Central memory CD8-positive, alpha-beta T cell (primary cell): ENCODE results near the gene ACTR3.
"Not testable (repeated sequence)": the region's sequence is repeated elsewhere in the genome, so short reads cannot be mapped to it uniquely, and the experiment has no call there.

Experiments
- ATAC-seq: fragments of 150-1000 bp; cut with Tn5 transposase; replicated peaks from 2 replicates; pipeline ENCODE4 v1.10.0; 2022; ENCODE audit warnings: mild to moderate bottlenecking, moderate FRiP score, moderate number of reproducible peaks; ENCODE audit not compliant: poor library complexity, severe bottlenecking; ENCODE audit errors: extremely low read depth
- DNase-seq, 2 donors: peaks; one replicate each; pipeline ENCODE4 v3.0.0; 2021; ENCODE audit warnings: low spot score in 2 of 2
- H3K27ac Mint-ChIP-seq: one replicate; pipeline ENCODE4 v1.8.0; 2022; ENCODE audit warnings: low read depth, mild to moderate bottlenecking, moderate library complexity, mixed read lengths
- H3K27me3 Mint-ChIP-seq: one replicate; pipeline ENCODE4 v1.8.0; 2022; ENCODE audit warnings: mixed read lengths
- H3K36me3 Mint-ChIP-seq: one replicate; pipeline ENCODE4 v1.8.0; 2022; ENCODE audit warnings: mild to moderate bottlenecking, moderate library complexity, mixed read lengths; ENCODE audit not compliant: insufficient read depth
- H3K4me1 Mint-ChIP-seq: one replicate; pipeline ENCODE4 v1.8.0; 2022; ENCODE audit warnings: mixed read lengths
- H3K4me3 Mint-ChIP-seq: one replicate; pipeline ENCODE4 v1.8.0; 2022; ENCODE audit warnings: mild to moderate bottlenecking, moderate library complexity, mixed read lengths
- H3K9me3 Mint-ChIP-seq: one replicate; pipeline ENCODE4 v1.8.0; 2022; ENCODE audit warnings: mixed read lengths

ACTR3 gene

DNA sequence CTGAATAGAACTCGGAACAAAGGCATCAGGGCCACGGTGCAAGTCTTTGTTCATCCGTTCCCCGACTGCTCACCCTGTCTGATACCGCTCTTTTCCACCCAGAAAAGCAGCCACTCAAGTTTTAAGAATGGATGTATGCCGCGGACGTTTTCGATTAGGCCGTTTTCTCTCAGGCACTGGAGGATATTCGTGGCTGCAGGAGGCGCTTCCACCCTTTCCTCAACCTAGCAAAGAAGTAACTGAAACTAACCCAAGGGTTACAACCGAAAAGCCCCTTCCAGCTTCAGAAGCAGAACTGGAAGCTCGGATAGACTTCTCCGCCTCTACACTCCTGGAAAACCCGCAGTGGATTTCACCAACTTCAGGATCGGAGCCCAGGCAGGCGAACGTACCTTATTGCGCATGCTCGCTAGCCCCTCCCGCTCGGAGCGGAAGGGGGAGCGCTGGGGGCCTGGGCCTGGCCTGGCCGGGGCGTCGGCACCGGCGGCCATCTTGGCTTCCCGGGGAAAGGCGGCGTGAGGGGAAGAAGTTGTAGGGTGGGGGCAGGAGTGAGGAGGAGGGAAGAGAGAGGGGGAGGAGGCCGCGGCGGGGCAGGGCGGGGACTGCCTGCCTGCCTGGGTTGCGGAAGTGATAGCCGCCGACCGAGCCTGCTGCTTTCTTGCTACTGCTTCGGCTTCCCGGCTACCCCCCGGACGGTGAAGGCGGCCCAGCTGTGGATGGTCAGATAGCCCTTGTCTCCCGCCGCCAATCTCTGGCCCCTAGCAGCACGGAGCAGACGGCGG is at the start of gene ACTR3:
TSS of gene ACTR3 (plus strand) at position 619 of the 782 bp plus-strand sequence. CDS start 191 bp downstream, outside the sequence.
- Mint-ChIP-seq H3K4me1 (peaks cover 77% of the 10 kb centered on the region), H3K4me3 (peak within 1 kb of the TSS; percentile 87)

DNA sequence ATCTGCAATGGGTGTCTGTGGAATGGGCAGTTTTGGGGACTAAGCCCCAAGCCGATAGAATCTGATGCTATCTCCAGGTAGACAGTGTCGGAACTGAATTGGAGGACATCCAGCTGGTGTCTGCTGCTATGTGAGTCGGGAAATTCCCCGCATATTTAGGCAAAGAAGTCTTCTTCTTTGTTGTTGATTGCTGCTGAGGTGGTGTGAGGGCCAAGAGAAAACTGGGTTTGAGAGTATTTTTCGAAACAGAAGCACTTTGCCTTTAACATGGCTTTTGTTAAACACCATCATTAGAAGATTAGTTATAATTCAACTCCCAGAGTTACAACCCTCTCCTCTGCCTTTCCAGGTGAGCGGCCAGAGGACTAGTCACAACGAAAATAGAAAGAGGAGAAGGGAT is 49.4 kb upstream of the ACTR3 start:
- Mint-ChIP-seq H3K4me3 (no peak overlapping the region), H3K36me3 (no peaks in the 10 kb centered on the region), H3K27me3 (no peaks in the 10 kb centered on the region), H3K27ac (no peak overlapping the region), H3K4me1 (no peaks in the 10 kb centered on the region), H3K9me3 (no peaks in the 10 kb centered on the region)
- no peak for DNase-seq
- ATAC-seq, result no peak

More for the DNA sequence above, at the start of gene ACTR3:
- Mint-ChIP-seq H3K36me3 (peaks cover 34% of the 10 kb centered on the region), H3K9me3 (no peaks in the 10 kb centered on the region), H3K27ac (peak within 1 kb of the TSS; percentile 89), H3K27me3 (no peaks in the 10 kb centered on the region)
- DNase-seq (peak; percentile 97 to 98), ATAC-seq (peak; percentile 86)

DNA sequence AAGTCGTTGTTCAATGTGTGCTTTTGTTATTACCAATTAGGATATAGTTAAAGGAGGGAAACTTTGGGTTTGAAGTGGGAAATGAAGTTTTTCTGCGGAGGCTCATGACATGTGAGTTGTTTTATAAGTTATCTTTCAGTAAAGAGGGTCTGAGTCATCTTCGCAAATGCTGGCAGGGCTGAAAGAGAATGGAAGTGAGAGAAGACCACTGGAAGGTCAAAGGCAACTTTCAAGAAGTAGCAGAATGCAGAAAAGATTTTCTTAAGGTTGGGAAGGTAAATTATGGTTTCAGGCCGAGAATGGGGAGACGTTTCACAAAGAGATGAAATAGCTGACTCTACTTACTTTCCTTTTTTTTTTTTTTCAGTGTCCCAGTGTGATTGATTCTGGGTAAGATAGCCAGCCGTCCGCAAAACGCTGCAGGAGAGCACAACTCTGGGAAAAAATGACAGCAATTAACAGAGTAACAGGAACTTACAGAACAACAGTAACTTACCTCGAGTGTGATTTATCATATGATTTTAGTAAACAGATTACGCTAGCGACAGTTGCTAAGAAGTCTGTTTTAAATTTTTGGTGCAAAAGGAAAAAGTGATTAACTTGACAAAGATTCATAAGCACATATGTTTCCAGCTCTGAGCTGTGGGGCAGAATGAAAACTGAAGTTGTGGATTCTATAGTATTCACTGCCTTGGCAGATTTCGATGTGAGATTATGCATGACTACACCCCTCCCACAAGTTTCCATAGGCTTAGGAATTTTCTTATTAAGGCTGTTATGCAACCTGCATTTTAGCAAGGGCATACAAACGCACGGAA is 46.8 kb upstream of the ACTR3 start:
- DNase-seq (no peak), ATAC-seq (no peak)
- no peaks in the 10 kb centered on the region for H3K9me3 Mint-ChIP-seq
- H3K36me3 Mint-ChIP-seq, result no peaks in the 10 kb centered on the region
- no peak overlapping the region for H3K4me3 Mint-ChIP-seq
- no peak overlapping the region for H3K27ac Mint-ChIP-seq
- no peaks in the 10 kb centered on the region for H3K27me3 Mint-ChIP-seq
- no peaks in the 10 kb centered on the region for H3K4me1 Mint-ChIP-seq

DNA sequence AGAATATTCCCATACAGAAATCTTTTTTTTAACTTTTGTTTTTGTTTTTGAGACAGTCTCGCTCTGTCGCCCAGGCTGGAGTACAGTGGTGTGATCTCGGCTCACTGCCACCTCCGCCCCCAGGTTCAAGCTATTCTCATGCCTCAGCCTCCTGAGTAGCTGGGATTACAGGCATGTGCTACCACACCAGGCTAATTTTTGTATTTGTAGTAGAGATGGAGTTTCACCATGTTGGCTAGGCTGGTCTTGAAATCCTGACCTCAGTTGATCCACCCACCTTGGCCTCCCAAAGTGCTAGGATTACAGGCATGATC is 46.2 kb upstream of the ACTR3 start:
- H3K9me3 Mint-ChIP-seq, H3K4me3 Mint-ChIP-seq, H3K36me3 Mint-ChIP-seq, H3K4me1 Mint-ChIP-seq, H3K27ac Mint-ChIP-seq, ATAC-seq, H3K27me3 Mint-ChIP-seq, DNase-seq: not testable (repeated sequence)

DNA sequence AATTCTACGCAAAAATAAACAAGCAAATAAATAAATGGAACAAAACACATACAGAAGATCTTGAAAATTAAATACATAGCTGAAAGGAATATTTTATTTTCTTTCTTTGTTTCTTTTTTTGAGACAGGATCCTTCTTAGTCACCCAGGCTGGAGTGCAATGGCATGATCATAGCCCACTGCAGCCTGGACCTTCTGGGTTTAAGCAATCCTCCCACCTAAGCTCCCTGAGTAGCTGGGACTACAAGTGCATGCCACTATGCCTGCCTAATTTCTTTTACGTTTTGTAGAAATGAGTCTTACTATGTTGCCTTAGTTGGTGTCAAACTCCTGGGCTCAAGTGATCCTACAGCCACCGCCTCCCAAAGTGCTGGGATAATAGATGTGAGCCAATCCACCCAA is 44.6 kb upstream of the ACTR3 start:
- ATAC-seq (no peak), DNase-seq (no peak)
- H3K27ac Mint-ChIP-seq, result no peak overlapping the region
- no peaks in the 10 kb centered on the region for H3K9me3 Mint-ChIP-seq
- H3K27me3 Mint-ChIP-seq, result no peaks in the 10 kb centered on the region
- H3K4me3 Mint-ChIP-seq, result no peak overlapping the region
- H3K4me1 Mint-ChIP-seq, result no peaks in the 10 kb centered on the region
- peaks cover 2% of the 10 kb centered on the region for H3K36me3 Mint-ChIP-seq

DNA sequence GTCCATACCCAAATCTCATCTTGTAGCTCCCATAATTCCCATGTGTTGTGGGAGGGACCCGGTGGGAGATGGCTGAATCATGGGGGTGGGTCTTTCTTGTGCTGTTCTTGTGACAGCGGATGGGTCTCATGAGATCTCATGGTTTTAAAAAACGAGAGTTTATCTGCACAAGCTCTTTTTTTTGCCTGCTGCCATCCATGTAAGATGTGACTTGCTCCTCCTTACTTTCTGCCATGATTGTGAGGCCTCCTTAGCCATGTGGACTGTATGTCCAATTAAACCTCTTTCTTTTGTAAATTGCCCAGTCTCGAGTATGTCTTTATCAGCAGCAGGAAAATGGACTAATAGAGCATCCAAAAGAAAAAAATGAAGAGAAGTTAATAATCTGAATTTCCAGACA is 44.1 kb upstream of the ACTR3 start:
- ATAC-seq, H3K4me1 Mint-ChIP-seq, H3K27ac Mint-ChIP-seq, H3K27me3 Mint-ChIP-seq, H3K4me3 Mint-ChIP-seq, H3K9me3 Mint-ChIP-seq, DNase-seq, H3K36me3 Mint-ChIP-seq: not testable (repeated sequence)

DNA sequence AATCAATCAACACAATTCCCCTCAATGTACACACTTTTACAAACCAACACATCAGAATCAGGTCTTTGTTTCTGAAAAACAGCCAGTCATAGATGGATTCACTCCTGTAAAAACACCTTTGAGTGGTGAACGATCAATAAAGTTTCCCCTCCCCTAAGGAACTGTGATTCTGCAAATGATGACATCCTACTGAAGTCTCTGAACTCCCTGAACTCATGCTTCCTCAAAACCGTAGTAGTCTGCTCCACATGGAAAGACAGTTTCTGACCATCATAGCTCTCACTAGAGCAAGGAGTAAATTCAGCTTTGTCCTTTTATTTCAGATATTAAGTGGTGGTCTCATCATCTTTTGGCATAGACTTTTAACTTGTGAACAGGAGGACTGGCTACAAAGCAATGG is 43.5 kb upstream of the ACTR3 start:
- ATAC-seq (no peak), DNase-seq (no peak)
- Mint-ChIP-seq H3K4me3 (no peak overlapping the region), H3K9me3 (no peaks in the 10 kb centered on the region), H3K27ac (no peak overlapping the region), H3K4me1 (no peaks in the 10 kb centered on the region), H3K27me3 (no peaks in the 10 kb centered on the region), H3K36me3 (peaks cover 2% of the 10 kb centered on the region)

DNA sequence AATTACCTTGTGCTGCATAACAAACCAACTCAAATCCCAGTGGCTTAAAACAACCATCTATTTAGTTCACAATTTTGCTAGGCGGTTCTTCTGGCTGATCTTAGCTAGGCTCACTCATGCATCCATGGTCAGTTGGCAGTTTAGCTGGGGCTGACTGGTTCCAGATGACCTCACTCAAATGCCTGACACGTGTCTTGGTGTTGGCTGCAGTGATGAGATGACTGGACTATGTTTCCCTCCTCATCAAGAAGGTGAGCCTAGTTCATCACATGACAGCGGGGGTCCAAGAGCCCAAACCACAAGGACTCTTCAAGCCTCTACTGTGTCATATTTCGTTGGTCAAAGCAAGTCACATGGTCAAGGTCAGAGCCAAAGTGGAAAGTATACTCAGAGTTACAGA is 42.7 kb upstream of the ACTR3 start:
- no peaks in the 10 kb centered on the region for H3K4me1 Mint-ChIP-seq
- ATAC-seq (no peak), DNase-seq (no peak)
- H3K9me3 Mint-ChIP-seq, result no peaks in the 10 kb centered on the region
- no peaks in the 10 kb centered on the region for H3K27me3 Mint-ChIP-seq
- H3K27ac Mint-ChIP-seq, result no peak overlapping the region
- peaks cover 2% of the 10 kb centered on the region for H3K36me3 Mint-ChIP-seq
- no peak overlapping the region for H3K4me3 Mint-ChIP-seq

DNA sequence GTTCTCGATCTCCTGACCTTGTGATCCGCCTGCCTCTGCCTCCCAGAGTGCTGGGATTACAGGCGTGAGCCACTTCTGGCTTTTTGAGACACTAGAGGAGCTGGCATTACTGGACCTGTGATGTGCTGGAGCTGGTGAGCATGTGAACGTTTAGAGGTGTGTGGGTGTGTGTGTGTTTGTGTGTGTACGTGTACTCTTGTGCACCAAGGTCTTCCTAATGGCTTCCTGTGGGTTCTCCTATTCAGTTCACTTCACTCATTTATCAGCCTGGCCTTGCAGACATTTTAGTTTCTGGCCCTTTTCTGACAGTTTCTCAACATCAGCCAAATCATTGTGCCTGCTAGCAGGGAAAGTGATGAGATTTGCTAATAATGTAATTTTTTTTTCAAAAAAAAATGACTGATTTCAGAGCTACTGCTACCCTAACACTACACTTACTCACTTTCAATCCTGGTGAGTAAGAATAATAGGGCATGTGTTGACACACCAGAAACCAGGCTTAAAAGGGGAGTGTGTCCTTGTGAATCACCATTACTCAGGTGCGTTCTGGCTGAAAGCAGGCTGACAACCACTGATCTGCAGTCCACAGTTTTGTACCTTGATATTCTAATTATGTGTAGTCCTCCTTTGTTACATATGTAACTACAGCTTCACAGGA is 41.0 kb upstream of the ACTR3 start:
- peaks cover 2% of the 10 kb centered on the region for H3K36me3 Mint-ChIP-seq
- H3K27me3 Mint-ChIP-seq, result no peaks in the 10 kb centered on the region
- H3K4me3 Mint-ChIP-seq, result no peak overlapping the region
- H3K4me1 Mint-ChIP-seq, result no peaks in the 10 kb centered on the region
- H3K9me3 Mint-ChIP-seq, result no peaks in the 10 kb centered on the region
- ATAC-seq (no peak), DNase-seq (no peak)
- H3K27ac Mint-ChIP-seq, result no peak overlapping the region

DNA sequence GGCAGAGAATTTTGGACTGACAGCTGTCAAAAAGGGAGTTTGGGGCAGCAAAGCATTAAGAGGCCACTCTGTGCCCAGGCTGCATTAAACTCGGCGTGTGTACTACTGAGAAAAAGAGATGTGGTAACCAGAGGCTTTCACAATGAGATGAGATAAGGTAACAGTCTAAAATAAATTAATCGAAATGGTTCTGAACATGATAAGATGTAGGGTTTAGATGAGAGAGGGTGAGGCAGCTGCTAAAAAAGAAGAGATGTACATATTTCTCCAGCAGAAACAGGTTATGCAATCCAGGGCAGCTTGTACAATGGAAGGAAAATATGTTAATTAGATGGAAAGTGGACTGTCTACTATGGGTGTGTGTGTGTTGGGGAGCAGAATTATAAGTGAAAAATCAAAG is 39.2 kb upstream of the ACTR3 start:
- H3K27ac Mint-ChIP-seq, result no peak overlapping the region
- H3K36me3 Mint-ChIP-seq, result peaks cover 2% of the 10 kb centered on the region
- no peak overlapping the region for H3K4me3 Mint-ChIP-seq
- no peaks in the 10 kb centered on the region for H3K27me3 Mint-ChIP-seq
- H3K9me3 Mint-ChIP-seq, result no peaks in the 10 kb centered on the region
- no peaks in the 10 kb centered on the region for H3K4me1 Mint-ChIP-seq
- no peak for DNase-seq
- ATAC-seq, result no peak

DNA sequence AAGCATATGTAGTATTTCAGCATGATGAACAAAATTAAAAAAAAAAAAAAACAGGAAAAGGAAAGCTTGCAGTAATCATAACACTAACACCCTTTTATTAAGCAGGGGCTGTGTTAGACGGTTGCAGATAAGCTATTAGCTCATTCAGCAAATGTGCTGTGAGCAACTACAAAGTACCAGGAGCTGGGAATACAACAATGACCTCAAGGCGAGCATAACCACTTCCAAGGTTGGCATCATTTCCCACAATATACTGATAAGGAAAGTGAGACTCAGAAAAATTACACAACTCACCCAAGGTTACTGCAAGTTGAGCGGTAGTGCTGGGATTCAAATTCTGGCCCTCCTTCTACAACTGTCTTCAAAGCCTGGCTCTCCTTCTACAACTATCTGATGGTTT is 38.2 kb upstream of the ACTR3 start:
- Mint-ChIP-seq H3K4me1 (no peaks in the 10 kb centered on the region), H3K27me3 (no peaks in the 10 kb centered on the region), H3K36me3 (peaks cover 2% of the 10 kb centered on the region), H3K9me3 (no peaks in the 10 kb centered on the region), H3K27ac (no peak overlapping the region), H3K4me3 (no peak overlapping the region)
- no peak for DNase-seq
- ATAC-seq, result no peak

DNA sequence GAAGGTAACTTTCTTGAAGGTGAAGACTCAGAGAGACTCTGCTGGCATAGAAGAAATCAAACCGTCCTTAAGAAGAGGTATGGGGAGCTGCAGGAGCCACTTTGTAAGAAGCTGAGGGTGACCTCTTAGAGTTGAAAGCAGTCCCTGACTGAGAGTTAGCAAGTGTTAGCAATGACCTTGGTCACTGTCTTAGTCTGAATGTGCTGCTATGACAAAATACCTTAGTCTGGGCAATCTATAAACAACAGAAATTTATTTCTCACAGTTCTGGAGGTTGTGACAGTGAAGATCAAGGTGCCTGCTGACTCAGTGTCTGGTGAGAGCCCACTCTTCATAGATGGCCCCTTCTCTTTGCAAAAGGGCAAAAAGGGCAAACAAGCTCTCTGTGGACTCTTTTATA is 35.7 kb upstream of the ACTR3 start:
- no peak overlapping the region for H3K4me3 Mint-ChIP-seq
- no peaks in the 10 kb centered on the region for H3K27me3 Mint-ChIP-seq
- H3K27ac Mint-ChIP-seq, result no peak overlapping the region
- no peaks in the 10 kb centered on the region for H3K4me1 Mint-ChIP-seq
- no peaks in the 10 kb centered on the region for H3K9me3 Mint-ChIP-seq
- DNase-seq (no peak), ATAC-seq (no peak)
- no peaks in the 10 kb centered on the region for H3K36me3 Mint-ChIP-seq
